PFSK-1 (cell line): Measurements from ENCODE around the gene XXYLT1.

Experiments used
- FOXP2 ChIP-seq: optimal IDR thresholded peaks from 2 replicates; pipeline ENCODE3; 2011; ENCODE audit warnings: borderline replicate concordance, control low read depth, inconsistent platforms; ENCODE audit not compliant: insufficient read depth; ENCODE audit errors: extremely low read length, extremely low read depth
- POLR2AphosphoS5 ChIP-seq: IDR thresholded peaks from 2 replicates; pipeline ENCODE4 v1.6.1; 2012; ENCODE audit warnings: low read depth, mild to moderate bottlenecking, control low read depth, low read length, moderate library complexity
- SIN3A ChIP-seq: IDR thresholded peaks from 2 replicates; pipeline ENCODE4 v1.6.1; 2012; ENCODE audit warnings: mild to moderate bottlenecking, low read length, moderate library complexity, borderline replicate concordance; ENCODE audit not compliant: insufficient read depth
- TAF1 ChIP-seq: IDR thresholded peaks from 2 replicates; pipeline ENCODE4 v1.6.1; 2012; ENCODE audit warnings: low read length, control low read depth, borderline replicate concordance; ENCODE audit not compliant: insufficient read depth
- TF ChIP-seq, protein P1 (sequence below), 2 experiments: IDR thresholded peaks; 2 replicates each; pipeline versions ENCODE4 v1.6.1 to v1.8.0; 2011 to 2012; ENCODE audit warnings: low read depth in 2 of 2, low read length in 2 of 2, control low read depth in 1 of 2, inconsistent platforms in 1 of 2, mild to moderate bottlenecking in 1 of 2, moderate library complexity in 1 of 2; ENCODE audit not compliant: insufficient read depth in 1 of 2

The XXYLT1 gene

DNA sequence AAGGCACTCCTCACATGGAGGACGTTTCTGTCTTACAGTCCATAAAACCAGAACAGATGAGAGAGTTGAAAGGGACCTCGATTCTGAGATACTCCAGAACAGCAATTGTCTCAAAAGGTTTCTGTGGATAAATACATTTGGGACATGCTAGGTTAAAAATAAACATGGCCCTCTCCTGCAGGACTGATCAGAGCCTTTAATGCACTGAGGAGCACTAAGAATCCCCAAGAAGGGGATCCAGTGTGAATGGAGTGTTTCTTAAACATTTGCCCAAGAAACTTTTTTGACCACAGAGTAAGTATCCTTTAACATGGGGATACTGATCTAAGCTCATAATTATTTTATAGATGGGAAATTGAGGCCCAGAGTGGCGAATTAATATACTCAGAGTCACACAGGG is 223.4 kb downstream of the XXYLT1 start:
- TF ChIP-seq POLR2AphosphoS5 (no peak), FOXP2 (no peak), SIN3A (no peak), TAF1 (no peak)
- TF ChIP-seq, protein P1, sequence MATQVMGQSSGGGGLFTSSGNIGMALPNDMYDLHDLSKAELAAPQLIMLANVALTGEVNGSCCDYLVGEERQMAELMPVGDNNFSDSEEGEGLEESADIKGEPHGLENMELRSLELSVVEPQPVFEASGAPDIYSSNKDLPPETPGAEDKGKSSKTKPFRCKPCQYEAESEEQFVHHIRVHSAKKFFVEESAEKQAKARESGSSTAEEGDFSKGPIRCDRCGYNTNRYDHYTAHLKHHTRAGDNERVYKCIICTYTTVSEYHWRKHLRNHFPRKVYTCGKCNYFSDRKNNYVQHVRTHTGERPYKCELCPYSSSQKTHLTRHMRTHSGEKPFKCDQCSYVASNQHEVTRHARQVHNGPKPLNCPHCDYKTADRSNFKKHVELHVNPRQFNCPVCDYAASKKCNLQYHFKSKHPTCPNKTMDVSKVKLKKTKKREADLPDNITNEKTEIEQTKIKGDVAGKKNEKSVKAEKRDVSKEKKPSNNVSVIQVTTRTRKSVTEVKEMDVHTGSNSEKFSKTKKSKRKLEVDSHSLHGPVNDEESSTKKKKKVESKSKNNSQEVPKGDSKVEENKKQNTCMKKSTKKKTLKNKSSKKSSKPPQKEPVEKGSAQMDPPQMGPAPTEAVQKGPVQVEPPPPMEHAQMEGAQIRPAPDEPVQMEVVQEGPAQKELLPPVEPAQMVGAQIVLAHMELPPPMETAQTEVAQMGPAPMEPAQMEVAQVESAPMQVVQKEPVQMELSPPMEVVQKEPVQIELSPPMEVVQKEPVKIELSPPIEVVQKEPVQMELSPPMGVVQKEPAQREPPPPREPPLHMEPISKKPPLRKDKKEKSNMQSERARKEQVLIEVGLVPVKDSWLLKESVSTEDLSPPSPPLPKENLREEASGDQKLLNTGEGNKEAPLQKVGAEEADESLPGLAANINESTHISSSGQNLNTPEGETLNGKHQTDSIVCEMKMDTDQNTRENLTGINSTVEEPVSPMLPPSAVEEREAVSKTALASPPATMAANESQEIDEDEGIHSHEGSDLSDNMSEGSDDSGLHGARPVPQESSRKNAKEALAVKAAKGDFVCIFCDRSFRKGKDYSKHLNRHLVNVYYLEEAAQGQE (IDR thresholded peaks at IDR 0.05; ENCODE audit: insufficient read depth in 1 of 2, low read depth in 2 of 2, low read length in 2 of 2) = no peak

DNA sequence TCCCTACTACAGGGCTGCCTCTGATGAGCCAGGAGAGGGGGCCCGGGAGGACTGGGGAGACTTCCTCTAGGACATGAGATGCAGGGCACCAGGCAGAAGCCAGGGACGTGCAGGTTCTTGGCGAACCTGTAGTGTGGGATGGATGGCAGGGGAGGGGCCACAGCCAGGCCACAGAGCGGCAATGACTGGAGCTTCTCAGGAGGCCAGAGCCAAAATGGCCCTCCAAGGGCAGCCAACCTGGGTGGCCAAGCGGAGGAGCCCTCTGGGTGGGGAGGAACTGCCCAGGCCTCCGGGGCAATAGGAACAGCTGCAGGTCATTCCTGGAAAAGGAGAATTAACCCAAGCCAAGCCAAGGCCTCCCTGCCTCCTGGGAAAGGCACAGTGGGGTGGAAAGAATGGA is 224.5 kb downstream of the XXYLT1 start:
- TF ChIP-seq TAF1 (no peak), POLR2AphosphoS5 (no peak), FOXP2 (no peak), SIN3A (no peak)
- TF ChIP-seq, protein P1 (IDR thresholded peaks at IDR 0.05; ENCODE audit: insufficient read depth in 1 of 2, low read depth in 2 of 2, low read length in 2 of 2) = no peak

DNA sequence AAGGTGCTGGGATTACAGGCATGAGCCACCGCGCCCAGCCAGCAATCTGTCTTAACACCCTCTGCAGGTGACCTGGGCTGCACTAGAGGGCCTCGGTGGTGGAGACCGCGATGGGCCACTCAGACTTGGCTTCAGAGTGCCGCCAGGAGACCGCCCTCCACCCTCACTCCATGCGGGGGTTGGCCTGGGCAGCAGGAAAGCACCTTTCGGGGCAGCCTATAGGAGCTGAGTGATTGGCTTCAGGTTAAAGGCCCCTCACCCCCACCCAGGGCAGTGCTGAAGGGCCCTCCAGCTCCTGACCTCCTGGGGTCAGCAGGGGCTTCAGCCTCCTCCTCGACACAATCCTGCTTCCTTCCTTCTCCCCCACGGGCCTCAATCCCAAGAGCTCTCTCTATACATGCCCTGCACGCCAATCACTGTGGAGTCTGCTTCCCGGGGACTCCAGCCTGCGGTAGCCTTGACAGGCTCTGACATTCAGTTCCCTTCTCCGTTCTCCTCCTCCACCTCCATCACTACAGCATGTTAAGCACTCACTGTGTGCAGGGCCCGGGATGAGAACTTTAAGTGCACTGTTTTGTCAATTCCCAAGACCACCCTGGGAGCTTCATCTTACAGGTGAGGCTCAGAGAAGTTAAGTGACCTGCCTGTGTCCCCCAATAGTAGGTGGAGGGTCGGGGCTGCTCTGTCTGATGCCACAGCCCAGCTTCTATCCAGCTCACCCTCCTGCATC is 225.3 kb downstream of the XXYLT1 start:
- TF ChIP-seq POLR2AphosphoS5 (no peak), TAF1 (no peak), SIN3A (no peak), FOXP2 (no peak)
- TF ChIP-seq, protein P1 (IDR thresholded peaks at IDR 0.05; ENCODE audit: insufficient read depth in 1 of 2, low read depth in 2 of 2, low read length in 2 of 2) = no peak

DNA sequence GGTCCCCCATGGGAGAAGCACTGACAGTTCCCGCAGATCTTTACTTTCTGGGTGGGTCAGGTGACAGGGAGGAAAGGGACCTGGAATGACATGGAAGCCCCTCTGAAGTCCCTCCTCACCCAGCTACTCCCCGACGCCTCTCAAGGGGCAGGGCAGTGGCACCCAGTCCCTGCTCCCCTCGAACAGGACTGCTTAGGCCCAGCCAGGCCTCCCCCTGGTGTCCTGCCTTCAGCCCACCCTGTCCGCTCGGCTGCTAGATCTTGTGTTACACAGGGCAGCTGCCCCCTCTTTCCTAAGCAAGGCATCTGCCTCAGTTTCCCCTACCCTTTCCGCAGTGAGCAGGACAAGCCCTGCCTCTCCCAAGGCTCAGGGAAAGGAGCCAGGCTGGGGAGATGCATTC is 226.5 kb downstream of the XXYLT1 start:
- TF ChIP-seq, protein P1 (IDR thresholded peaks at IDR 0.05; ENCODE audit: insufficient read depth in 1 of 2, low read depth in 2 of 2, low read length in 2 of 2) = no peak
- no peak for TF ChIP-seq POLR2AphosphoS5
